ENCODE data around the gene EIF4E2.

- no peak for TF ChIP-seq CTCF (IDR thresholded peaks at IDR 0.05; ENCODE audit: low read length)
- no peak for TF ChIP-seq EZH2phosphoT487 (IDR thresholded peaks at IDR 0.05; ENCODE audit: low read length)
- no peak for TF ChIP-seq EZH2 (optimal IDR thresholded peaks at IDR 0.05; ENCODE audit: low read depth, low read length)
These were observed 755 bp downstream of the EIF4E2 start for GRCh38 chr2:232551250-232551638.
